GM19025 (cell line): ENCODE measurements around the gene NBEAL1.
"Not testable (repeated sequence)": the region's sequence is repeated elsewhere in the genome, so short reads cannot be mapped to it uniquely, and the experiment has no call there.

ENCODE experiments used
- ATAC-seq: cut with Tn5 transposase; IDR thresholded peaks from one replicate; pipeline ENCODE4 v1.9.1; 2021; ENCODE audit warnings: mild to moderate bottlenecking, low read depth, moderate library complexity; ENCODE audit not compliant: unreplicated experiment

Gene NBEAL1

DNA sequence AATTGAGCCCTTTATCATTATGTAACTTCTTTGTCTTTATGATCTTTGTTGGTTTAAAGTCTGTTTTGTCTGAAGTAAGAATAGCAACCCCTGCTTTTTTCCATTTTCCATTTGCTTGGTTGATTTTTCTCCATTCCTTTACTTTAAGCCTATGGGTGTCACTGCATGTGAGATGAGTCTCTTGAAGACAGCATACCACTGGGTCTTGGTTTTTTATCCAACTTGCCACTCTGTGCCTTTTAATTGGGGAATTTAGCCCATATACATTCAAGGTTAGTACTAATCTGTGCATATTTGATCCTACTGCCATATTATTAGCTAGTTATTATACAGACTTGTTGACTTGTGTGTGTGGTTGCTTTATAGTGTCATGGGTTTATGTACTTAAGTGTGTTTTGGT, 89.6 kb downstream of the NBEAL1 start:
- no peak for ATAC-seq

DNA sequence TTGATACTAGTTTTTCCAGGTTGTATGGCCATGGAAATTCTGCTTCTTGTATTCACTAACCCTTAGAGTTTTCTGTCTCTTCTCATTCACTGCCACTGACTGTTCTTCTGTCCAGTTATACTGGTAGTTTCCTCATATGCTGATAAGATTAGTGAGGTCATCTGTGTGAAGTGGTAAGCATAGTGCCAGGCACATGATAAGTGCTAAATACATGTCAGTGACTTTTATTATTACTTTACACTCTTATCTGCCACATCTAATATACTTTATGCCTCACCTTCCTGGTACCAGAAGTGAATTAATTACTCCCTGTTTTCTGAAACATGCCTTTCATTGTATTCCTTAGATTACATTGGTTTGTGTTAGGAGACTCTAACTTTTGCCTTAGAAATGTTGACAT, 91.3 kb downstream of the NBEAL1 start:
- ATAC-seq, result no peak

DNA sequence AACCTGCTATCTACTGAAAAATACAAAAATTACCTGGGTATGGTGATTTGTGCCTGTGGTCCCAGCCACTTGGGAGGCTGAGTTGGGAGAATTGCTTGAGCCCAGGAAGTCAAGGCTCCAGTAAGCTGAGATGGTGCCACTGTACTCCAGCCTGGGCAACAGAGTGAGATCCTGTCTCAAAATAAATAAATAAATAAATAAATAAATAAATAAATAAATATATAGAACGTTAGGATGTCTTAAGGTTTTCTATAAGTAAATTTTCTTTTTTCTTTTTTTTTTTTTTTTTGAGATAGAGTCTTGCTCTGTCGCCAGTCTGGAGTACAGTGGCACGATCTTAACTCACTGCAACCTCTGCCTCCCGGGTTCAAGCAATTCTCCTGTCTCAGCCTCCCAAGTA, 95.8 kb downstream of the NBEAL1 start:
- ATAC-seq, result not testable (repeated sequence)

DNA sequence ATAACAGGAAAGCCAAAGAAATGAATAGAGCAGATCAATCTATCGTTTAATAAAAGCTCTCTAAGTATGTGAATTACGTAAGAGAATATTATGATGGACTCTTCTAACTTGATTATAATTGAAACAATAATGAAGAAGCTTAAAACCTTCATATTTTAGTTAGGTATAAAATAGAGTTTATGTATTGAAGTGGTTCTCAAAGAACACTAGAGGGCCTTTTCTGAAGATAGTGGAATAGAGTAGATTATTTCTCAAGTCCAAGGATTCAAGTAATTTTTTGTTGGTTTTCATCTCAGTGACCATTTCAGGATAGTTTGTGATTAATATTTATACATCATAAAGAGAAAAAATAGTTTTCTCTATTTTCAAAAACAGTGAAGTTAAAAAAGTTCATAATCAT, 97.7 kb downstream of the NBEAL1 start:
- no peak for ATAC-seq

DNA sequence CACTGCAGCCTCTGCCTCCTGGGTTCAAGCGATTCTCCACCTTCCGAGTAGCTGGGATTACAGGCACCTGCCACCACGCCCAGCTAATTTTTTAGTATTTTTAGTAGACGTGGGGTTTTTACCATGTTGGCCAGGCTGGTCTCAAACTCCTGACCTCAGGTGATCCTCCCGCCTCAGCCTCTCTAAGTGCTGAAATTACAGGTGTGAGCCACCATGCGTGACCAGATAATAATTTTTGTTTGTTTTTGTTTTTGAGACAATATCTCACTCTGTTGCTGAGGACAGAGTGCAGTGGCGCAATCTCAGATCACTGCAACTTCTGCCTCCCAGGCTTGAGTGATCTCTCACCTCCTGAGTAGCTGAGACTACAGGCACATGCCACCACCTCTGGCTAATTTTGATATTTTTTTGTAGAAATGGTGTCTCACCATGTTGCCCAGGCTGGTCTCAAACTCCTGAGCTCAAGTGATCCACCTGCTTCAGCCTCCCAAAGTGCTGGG, 100.6 kb downstream of the NBEAL1 start:
- ATAC-seq, result not testable (repeated sequence)

DNA sequence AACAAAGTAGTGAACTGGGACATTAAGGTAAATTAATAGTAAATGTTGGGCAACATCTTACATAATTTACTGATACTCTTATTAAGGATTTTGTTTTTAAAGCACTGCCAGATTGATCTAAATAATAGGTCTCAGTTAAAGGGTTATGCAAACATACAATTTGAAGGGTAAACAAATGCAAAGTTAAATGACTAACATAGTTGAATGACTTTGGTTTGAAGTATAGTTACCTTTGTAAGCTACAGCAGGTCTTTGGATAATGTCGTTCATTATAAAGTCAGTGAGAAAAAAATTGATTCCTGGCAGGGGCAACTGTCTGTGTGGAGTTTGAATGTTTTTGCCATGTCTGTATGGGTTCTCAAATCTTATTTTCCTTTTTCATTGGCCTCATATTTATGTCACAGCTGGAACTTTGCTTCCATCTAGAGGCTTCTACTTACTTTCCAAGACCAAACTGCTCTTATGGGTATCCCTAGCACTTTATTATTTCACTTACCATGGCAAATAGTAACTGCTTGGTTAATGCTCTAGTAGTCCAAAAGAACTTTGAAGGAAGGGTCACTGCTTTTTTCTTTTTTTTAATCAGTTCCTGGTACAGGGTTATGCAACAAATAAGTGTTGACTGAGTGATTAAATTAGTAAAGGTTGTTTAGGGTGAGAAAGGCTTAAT, 107.8 kb downstream of the NBEAL1 start:
- no peak for ATAC-seq

DNA sequence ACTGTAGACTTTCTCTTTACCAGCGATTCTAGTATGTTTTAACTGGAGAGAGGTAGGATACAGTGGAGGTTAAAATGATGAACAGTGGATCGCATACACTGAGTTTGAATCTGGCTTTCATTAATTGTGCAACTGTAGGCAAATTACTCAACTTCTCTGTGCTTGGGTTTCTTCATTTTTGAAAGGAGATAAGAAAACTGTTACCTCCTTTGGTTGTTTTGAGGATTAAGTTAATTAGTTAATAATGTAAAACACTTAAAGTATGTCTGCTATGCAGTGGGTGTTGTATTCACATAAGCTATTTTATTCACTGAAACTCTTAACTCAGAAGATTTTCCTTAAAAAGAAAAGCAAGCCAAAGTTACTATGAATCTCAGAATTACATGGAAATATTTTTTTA, 112.3 kb downstream of the NBEAL1 start:
- ATAC-seq, result no peak

DNA sequence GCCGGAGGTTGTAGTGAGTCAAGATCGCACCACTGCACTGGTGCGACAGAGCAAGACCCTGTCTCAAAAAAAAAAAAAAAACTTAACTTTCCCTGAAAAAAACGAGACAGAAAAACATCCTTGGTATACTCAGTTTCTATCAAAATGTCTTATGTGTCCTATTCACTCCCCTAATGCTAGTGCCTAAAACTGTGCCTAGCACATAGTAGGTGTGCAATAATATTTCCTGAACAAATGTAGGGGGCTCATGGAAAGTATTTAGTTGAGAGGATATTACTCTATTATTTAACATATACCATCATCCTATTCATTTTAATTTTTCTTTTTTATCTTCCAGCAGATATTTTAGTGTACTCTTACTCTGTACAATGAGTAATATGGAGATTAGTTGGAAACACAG, 120.4 kb downstream of the NBEAL1 start:
- no peak for ATAC-seq

DNA sequence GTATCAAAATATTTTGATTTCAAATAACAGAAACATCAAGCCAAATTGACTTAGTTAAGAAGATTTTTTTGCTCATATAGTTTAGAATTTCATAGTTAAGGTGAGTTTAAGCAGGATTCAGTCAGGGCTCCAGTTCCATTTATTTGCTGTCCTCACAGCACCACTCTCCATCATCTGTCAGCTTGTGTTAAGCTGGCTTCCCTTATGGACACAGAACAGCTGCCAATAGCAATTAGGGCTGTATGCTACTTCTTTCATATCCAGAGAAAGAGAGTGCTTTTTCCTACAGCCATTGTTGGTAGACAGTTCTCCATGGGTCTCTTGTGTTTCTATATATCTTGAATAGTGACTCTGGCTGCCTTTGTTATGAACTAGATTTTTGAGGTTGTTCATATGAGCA, 128.7 kb downstream of the NBEAL1 start:
- ATAC-seq, result no peak

DNA sequence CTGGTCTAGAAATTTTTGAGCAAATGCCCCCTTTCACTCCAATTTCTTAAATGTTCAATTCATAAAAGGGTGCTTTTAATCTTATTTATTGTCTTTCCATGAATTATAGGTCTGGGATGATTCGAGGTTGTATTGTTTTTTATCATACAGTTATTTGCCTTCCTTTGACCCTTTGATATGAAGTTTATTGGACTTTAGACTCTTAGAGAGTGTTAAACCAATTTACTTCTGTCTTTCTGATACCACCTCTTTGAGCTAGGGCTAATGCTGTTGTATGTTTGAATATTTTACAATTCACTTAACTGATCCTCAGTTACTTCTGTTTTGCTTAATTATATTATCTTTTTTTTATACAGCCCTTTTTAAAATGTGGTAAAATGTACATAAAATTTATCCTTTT, 134.5 kb downstream of the NBEAL1 start:
- ATAC-seq, result no peak

DNA sequence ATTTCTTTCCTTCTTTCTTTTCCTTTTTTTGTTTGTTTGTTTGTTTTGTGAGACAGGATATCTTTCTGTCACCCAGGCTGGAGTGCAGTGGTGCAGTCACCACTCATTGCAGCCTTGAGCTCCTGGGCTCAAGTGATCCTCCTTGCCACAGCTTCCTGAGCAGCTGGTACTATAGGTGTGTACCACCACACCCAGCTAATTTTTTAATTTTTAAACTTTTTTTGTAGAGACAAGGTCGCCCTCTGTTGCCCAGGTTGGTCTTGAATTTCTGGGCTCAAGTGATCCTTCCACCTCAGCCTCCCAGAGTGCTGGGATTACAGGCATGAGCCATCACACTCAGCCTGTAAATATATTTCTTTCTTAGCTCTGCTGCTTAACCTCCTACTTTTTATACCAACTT, 140.7 kb downstream of the NBEAL1 start:
- no peak for ATAC-seq

DNA sequence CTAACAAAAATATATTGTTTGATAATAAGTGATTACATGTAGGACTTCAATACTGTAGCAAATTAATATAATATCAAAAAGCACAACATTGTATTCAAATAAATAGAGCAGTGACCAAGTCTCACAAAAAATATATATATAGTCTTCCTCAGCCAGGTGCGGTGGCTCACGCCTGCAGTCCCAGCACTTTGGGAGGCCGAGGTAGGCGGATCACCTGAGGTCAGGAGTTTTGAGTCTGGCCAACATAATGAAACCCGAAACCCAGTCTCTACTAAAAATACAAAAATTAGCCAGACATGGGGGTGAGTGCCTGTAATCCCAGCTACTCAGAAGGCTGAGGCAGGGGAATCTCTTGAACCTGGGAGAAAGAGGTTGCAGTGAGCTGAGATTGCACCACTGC, 148.0 kb downstream of the NBEAL1 start:
- ATAC-seq, result not testable (repeated sequence)

DNA sequence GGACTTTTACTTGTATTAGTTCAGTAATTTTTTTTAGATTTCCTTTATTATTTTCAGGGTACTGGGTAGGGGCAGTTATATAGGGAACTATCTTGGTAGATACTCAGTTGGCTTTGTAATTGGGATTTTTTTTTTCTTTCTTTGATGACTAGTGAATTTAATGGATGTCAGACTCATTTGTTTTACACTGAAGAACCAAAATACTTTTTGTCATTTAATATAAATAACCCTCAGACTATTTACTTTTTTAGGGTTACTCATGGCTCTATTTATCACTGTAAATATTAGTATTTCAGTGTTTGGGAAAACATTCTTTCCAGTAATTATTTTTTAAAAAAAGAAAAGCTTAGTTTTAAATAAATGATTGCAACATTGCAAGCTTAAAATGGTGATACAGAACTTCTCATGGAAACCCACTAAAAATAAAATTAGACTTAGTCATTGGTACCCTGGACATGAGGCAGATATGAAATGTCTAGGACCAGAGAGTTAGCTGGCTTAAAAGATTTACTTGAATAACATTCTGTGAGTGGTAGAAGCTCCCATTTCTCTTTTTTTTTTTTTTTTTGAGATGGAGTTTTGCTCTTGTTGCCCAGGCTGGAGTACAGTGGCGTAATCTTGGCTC, 149.7 kb downstream of the NBEAL1 start:
- ATAC-seq, result no peak

DNA sequence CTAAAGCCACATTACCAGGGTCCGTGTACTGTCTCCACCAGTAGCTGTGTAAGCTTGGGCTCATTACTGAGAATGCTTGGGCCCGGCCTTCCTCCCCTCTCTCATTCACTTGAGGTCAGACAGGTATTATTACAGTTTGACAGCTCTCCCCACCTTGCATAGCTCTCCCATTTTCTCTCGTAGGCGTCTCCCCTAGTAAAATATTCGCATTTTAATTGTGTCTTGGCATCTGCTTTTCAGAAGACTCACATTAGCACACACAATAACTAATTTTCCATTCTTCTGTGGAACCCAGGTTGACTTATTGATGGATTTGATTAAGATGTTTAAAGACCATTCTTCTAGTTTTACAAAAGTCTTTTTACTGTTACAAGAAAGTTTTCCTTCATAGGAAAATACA, 153.1 kb downstream of the NBEAL1 start:
- no peak for ATAC-seq

DNA sequence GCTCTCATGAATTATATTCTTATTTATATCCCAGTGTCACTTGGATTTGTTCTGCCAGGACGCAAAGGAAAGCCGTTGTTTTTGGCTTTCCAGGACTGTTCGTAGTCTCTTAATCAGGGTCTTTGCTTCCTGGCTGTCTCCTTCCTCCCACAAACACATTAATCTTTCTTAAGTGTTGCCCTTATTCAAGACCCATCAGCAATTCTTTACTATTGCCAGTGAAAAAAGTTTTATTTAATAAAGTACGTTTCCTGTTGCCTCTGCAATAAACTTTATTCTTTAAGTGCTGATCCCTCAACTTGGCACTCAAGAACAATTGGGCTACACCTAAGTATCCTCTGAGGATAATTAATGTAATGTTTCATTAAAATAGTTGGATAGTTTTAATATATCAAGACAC, 155.8 kb downstream of the NBEAL1 start:
- ATAC-seq, result no peak

DNA sequence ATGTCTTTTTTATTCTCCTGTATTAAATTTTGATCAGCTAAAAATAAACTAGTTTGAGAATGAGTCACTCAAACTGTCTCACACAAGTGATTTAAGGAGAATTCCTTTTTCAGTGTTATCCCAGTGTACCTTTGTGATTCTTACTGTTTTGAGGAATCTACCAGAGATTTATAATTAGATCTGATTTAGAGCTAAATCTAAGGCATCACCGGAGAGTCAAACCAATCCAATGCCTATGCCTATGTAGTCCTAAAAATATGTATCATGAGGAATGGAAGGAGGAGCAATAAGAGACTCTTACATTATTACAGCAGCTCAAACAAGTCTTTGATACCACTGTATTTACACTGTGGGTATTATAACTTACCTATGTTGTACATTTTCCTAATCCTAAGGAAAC, 160.7 kb downstream of the NBEAL1 start:
- ATAC-seq, result no peak

DNA sequence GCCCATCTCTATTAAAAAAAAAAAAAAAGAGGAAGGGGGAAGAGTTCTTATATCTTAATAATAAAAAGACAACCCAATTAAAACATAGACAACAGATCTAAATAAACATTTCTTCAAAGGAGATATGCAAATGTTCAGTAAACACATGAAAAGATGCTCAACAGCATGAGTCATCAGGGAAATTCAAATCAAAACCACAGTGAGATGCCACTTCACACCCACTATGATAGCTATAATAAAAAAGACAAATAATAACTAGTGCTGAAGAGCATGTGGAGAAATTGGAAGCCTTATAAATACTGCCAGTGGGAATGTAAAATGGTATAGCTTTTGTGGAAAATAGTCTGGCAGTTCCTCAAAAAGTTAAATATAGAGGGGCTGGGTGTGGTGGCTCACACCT, 162.7 kb downstream of the NBEAL1 start:
- ATAC-seq, result no peak

DNA sequence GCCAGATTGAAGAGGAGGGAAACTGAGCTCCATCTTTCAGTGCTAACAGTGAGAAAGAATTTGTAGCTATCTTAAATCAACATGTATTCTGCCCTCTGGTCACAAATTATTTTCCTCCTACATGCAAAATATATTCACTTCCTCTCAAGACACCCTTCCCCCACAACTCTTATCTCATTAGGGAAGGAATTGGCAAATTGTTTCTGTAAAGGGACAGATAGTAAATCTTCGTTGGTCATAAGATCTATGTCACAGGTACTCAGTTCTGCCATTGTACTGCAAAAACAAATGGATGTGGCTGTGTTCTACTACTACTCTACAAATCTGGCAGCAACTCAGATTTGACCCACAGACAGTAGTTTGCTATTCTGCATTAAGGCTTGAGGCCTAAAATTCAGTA, 171.2 kb downstream of the NBEAL1 start:
- no peak for ATAC-seq

DNA sequence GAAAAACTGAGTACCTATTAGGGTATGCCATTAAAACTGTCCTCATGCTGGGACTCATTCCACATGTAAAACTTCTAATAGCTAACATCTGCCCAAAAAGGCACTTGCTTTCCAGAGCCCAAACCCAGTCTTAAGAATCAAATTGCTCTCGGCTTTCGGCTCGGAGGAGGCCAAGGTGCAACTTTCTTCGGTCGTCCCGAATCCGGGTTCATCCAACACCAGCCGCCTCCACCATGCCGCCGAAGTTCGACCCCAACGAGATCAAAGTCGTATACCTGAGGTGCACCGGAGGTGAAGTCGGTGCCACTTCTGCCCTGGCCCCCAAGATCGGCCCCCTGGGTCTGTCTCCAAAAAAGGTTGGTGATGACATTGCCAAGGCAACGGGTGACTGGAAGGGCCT, 175.9 kb downstream of the NBEAL1 start:
- ATAC-seq, result not testable (repeated sequence)

DNA sequence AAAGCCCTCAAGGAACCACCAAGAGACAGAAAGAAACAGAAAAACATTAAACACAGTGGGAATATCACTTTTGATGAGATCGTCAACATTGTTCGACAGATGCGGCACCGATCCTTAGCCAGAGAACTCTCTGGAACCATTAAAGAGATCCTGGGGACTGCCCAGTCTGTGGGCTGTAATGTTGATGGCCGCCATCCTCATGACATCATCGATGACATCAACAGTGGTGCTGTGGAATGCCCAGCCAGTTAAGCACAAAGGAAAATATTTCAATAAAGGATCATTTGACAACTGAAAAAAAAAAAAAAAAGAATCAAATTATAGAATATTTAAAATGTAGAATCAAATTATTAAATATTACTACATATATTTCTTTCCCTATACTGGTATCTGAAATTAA, 176.4 kb downstream of the NBEAL1 start:
- not testable (repeated sequence) for ATAC-seq

DNA sequence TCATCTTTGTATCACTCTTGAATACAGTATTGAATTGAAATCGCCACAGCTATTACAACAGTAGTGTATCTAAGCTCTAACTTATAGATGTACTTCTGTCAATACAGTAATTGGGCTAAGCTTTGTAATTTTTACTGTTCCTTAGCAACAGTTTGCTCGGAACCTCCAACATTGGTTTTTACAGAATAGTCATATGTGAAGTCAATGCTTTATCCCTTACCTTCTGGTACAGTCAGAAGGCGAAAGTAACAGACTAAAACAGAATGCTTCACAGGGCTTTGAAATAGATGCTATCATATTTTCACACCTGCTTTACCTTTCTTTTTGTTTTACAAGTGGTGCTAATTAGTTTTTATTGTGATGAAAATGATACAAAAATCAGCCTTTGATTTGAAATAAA, 177.3 kb downstream of the NBEAL1 start:
- ATAC-seq, result no peak

DNA sequence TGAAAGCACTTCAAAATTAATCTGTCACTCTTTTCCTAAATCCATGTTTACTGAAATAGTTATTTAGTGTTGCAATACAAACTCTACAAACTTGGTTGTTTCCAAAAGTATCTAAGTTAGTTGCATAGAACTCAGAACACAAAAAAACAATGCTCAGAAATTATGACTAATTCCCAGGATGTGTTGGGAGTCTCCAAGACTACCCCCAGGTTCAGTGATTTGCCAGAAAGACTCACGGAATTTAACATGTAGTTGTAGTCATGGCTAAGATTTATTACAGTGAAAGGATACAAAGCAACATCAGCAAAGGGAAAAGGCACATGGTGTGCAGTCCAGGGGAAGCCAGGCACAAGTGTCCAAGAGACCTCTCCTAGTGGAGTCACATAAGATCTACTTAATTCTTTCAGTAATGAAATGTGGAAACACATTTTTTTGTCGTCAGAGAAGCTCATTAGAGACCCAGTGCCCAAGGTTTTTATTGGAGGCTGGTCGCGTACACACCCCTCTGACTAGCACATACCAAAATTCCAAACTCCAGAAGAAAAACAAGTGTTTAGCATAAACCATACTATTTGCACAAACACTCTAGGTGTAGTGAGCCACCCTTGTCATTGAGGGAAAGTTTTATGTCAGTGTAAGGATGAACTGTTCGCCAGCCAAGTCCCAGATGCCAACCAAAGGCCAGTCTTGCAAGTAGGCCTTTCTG, 180.8 kb downstream of the NBEAL1 start:
- no peak for ATAC-seq
